HepG2 (cell line): ENCODE data around the gene PRKD2. TPM values are rescaled to one million over a fixed set of nuclear protein-coding genes. Genes with fewer than 3 reads are reported as not detected.

Experiments
- ARHGAP35 ChIP-seq: sonication (generic); formaldehyde crosslinking; IDR thresholded peaks from 2 replicates; pipeline ENCODE4 v1.9.0; 2022; ENCODE audit warnings: mild to moderate bottlenecking, inconsistent platforms, moderate library complexity, missing genetic modification reagents, borderline replicate concordance
- CREBL2 ChIP-seq: sonication (generic); formaldehyde crosslinking; IDR thresholded peaks from 2 replicates; pipeline ENCODE4 v1.8.1; 2023; ENCODE audit warnings: missing genetic modification reagents, mild to moderate bottlenecking, borderline replicate concordance
- KIAA2018 ChIP-seq: sonication (generic); formaldehyde crosslinking; IDR thresholded peaks from 2 replicates; pipeline ENCODE4 v1.5.0; 2020; ENCODE audit warnings: mild to moderate bottlenecking, missing genetic modification reagents, borderline replicate concordance
- ZBTB2 ChIP-seq: sonication (generic); formaldehyde crosslinking; IDR thresholded peaks from 2 replicates; pipeline ENCODE4 v1.8.0; 2022; ENCODE audit warnings: low read depth, missing genetic modification reagents
- ZFP36 ChIP-seq: fragments of 150-350 bp; IDR thresholded peaks from 2 replicates; pipeline ENCODE4 v1.6.1; 2018; ENCODE audit warnings: borderline replicate concordance, low read length, low read depth; ENCODE audit not compliant: partially characterized antibody
- ZGPAT ChIP-seq: IDR thresholded peaks from 2 replicates; pipeline ENCODE4 v1.6.1; 2016; ENCODE audit warnings: mild to moderate bottlenecking
- ZNF253 ChIP-seq: sonication (generic); formaldehyde crosslinking; IDR thresholded peaks from 2 replicates; pipeline ENCODE4 v1.8.0; 2022; ENCODE audit warnings: mild to moderate bottlenecking, missing genetic modification reagents, borderline replicate concordance
- ZNF496 ChIP-seq: sonication (generic); formaldehyde crosslinking; IDR thresholded peaks from 2 replicates; pipeline ENCODE4 v1.8.1; 2023; ENCODE audit warnings: mild to moderate bottlenecking, moderate library complexity, missing genetic modification reagents; ENCODE audit not compliant: insufficient replicate concordance
- ZNF800 ChIP-seq: sonication (generic); formaldehyde crosslinking; IDR thresholded peaks from 2 replicates; pipeline ENCODE4 v1.4.0; 2020; ENCODE audit warnings: missing genetic modification reagents
- polyA plus RNA-seq, 8 experiments: library from polyadenylated mRNA; depleted of rRNA in 3 of 8; stranded (reverse) in 7 of 8; unstranded in 1 of 8; fragments of >200 nt; fragmentation: Illumina TruSeq in 4 of 8; extraction: Trizol in 4 of 8; gene quantifications; 2 replicates each; pipeline versions ENCODE4 v1.2.1 to v1.2.3, GENCODE V29; 2011 to 2016; ENCODE audit warnings: low read depth in 4 of 8, missing spikeins in 1 of 8, mixed read lengths in 1 of 8; ENCODE audit not compliant: insufficient read depth in 1 of 8
- total RNA-seq, 5 experiments: library from RNA; depleted of rRNA; stranded (reverse); fragments of >200 nt; fragmentation: Illumina TruSeq; extraction: Trizol; gene quantifications; 2 replicates each; pipeline ENCODE4 v1.2.3, GENCODE V29; 2016; ENCODE audit warnings: low read depth in 1 of 5

The PRKD2 gene
- total and polyA plus RNA-seq, 2 of the 13 experiments (the other 11 are each of a cell fraction or from before 2014, with no cell fraction given), result 6.7 to 7.3 TPM

- TF ChIP-seq ARHGAP35 (CRISPR knock-in tag) (no peak), CREBL2 (CRISPR knock-in tag) (no peak), ZNF496 (CRISPR knock-in tag) (no peak), ZFP36 (no peak), ZBTB2 (CRISPR knock-in tag) (no peak), KIAA2018 (CRISPR knock-in tag) (no peak), ZGPAT (CRISPR knock-in tag) (no peak), ZNF253 (no peak), ZNF800 (no peak)
- TF ChIP-seq, all 625 proteins: peak for 0
Observed at GRCh38 chr19:46742926-46743480, 26.1 kb upstream of the PRKD2 start (continued).
